ENCODE results near the gene PPM1M. TPM values are rescaled to one million over a fixed set of nuclear protein-coding genes. Genes with fewer than 3 reads are reported as not detected.

Gene PPM1M
- total and polyA plus RNA-seq, 3 experiments from 2014 or later, result 56.6 to 81.8 (median 60.8) TPM

DNA sequence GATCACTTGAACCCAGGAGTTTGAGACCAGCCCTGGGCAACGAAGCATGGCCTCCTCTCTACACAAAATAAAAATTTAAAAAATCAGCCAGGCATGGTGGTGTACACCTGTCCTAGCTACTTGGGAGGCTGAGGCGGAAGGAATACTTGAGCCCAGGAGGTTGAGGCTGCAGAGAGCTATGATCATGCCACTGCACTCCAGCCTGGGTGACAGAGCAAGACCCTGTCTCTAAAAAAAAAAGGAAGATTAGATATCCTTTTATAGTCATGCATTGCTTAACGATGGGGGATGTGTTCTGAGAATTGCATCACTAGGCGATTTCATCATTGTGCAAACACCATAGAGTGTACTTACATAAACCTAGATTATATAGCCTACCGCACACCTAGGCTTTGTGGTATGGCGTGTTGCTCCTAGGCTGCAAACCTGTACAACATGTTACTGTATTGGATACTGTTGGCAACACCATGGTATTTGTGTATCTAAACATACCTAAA is 35.0 kb upstream of the PPM1M start:
- POLR2A ChIA-PET, result no interaction called here
- H3K36me3 Mint-ChIP-seq, result peaks cover 21 to 96% (median 41%) of the 10 kb centered on the region in 3 donors

GRCh38 chr3:52211268-52211891 is 34.2 kb upstream of the PPM1M start:
- CTCF ChIA-PET, result interaction anchor here (1.7 to 4.4 kb wide), 2 partner anchors 9 to 20 kb away, joined by 9 to 25 read pairs; no protein-coding TSS in a partner anchor
- Mint-ChIP-seq H3K27me3 (no peaks in the 10 kb centered on the region), H3K27ac (peak overlapping the region in 2 of 8 donors; percentile 23 to 80), H3K9me3 (no peaks in the 10 kb centered on the region), H3K4me1 (peaks cover 10 to 17% (median 15%) of the 10 kb centered on the region in 3 donors), H3K36me3 (peaks cover 18 to 91% (median 36%) of the 10 kb centered on the region in 3 donors), H3K4me3 (no peak overlapping the region)
- Histone ChIP-seq H3K27ac (ENCODE audit: low read depth, low read length) (no peak overlapping the region), H3K27me3 (ENCODE audit: insufficient read depth, low read length, poor library complexity, severe bottlenecking) (no peaks in the 10 kb centered on the region), H3K36me3 (ENCODE audit: insufficient read depth, low read length) (peaks cover 65% of the 10 kb centered on the region), H3K4me1 (ENCODE audit: insufficient read depth, low read length) (peaks cover 2% of the 10 kb centered on the region), H3K4me3 (ENCODE audit: low read length) (no peak overlapping the region), H3K9me3 (ENCODE audit: low read length) (no peaks in the 10 kb centered on the region)
- POLR2A ChIA-PET, result no interaction called here
- DNase-seq, result no peak

More for the DNA sequence above, 35.0 kb upstream of the PPM1M start:
- no peaks in the 10 kb centered on the region for H3K4me1 ChIP-seq (ENCODE audit: insufficient read depth, low read length)
- H3K27me3 ChIP-seq (ENCODE audit: insufficient read depth, low read length, poor library complexity, severe bottlenecking), result no peaks in the 10 kb centered on the region
- DNase-seq, result no peak
- H3K9me3 Mint-ChIP-seq, result no peaks in the 10 kb centered on the region
- no peak overlapping the region for H3K4me3 Mint-ChIP-seq
- peaks cover 6 to 13% (median 12%) of the 10 kb centered on the region in 3 donors for H3K4me1 Mint-ChIP-seq
- H3K27ac ChIP-seq (ENCODE audit: low read depth, low read length), result no peak overlapping the region
- H3K27me3 Mint-ChIP-seq, result no peaks in the 10 kb centered on the region
- CTCF ChIA-PET, result interaction anchor here (0.6 to 4.4 kb wide), 5 partner anchors 10 to 188 kb away, joined by 3 to 25 read pairs (median 3); no protein-coding TSS in a partner anchor
- H3K36me3 ChIP-seq (ENCODE audit: insufficient read depth, low read length), result peaks cover 72% of the 10 kb centered on the region
- H3K27ac Mint-ChIP-seq, result peak overlapping the region in 1 of 8 donors; percentile 23
- H3K9me3 ChIP-seq (ENCODE audit: low read length), result no peaks in the 10 kb centered on the region
- H3K4me3 ChIP-seq (ENCODE audit: low read length), result no peak overlapping the region

DNA sequence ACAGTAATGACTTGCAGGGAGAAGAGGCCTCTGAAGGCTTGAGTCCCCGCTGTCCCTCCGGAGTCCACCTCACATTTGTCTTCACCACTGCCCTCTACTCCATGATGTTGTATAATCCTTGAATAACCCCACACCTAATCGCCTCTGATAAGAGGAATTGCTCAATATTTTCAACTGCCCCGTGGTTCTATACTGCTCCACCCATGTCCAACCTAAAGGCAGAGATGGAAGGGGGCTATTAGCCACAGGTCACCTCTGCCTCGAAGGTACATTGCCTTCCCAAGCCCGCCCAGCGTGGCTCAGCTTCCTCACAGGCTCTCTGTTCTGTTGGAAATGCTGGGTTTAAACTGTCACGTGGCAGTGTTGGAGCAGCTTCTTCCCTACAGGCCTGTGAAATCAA is 32.6 kb upstream of the PPM1M start:
- peaks cover 19% of the 10 kb centered on the region for H3K4me1 ChIP-seq (ENCODE audit: insufficient read depth, low read length)
- Mint-ChIP-seq H3K4me3 (no peak overlapping the region), H3K27ac (peak overlapping the region in 2 of 8 donors; percentile 49 to 67), H3K36me3 (peaks cover 18 to 81% (median 31%) of the 10 kb centered on the region in 3 donors), H3K4me1 (peaks cover 26 to 31% (median 29%) of the 10 kb centered on the region in 3 donors), H3K27me3 (no peaks in the 10 kb centered on the region), H3K9me3 (no peaks in the 10 kb centered on the region)
- H3K27me3 ChIP-seq (ENCODE audit: insufficient read depth, low read length, poor library complexity, severe bottlenecking), result no peaks in the 10 kb centered on the region
- no peak overlapping the region for H3K4me3 ChIP-seq (ENCODE audit: low read length)
- no peak for DNase-seq
- CTCF ChIA-PET, result interaction anchor here (1.7 to 4.4 kb wide), 2 partner anchors 7 to 19 kb away, joined by 9 to 25 read pairs; no protein-coding TSS in a partner anchor
- POLR2A ChIA-PET, result no interaction called here
- H3K27ac ChIP-seq (ENCODE audit: low read depth, low read length), result no peak overlapping the region
- no peaks in the 10 kb centered on the region for H3K9me3 ChIP-seq (ENCODE audit: low read length)
- H3K36me3 ChIP-seq (ENCODE audit: insufficient read depth, low read length), result peaks cover 53% of the 10 kb centered on the region

GRCh38 chr3:52213901-52214300 is 31.7 kb upstream of the PPM1M start:
- no peak overlapping the region for H3K27ac ChIP-seq (ENCODE audit: low read depth, low read length)
- Mint-ChIP-seq H3K27me3 (no peaks in the 10 kb centered on the region), H3K27ac (peak overlapping the region in 4 of 8 donors; percentile 49 to 88 (median 67)), H3K4me3 (no peak overlapping the region), H3K9me3 (no peaks in the 10 kb centered on the region), H3K36me3 (peaks cover 15 to 72% (median 29%) of the 10 kb centered on the region in 3 donors), H3K4me1 (peaks cover 34 to 40% (median 38%) of the 10 kb centered on the region in 3 donors)
- no peaks in the 10 kb centered on the region for H3K9me3 ChIP-seq (ENCODE audit: low read length)
- H3K36me3 ChIP-seq (ENCODE audit: insufficient read depth, low read length), result peaks cover 44% of the 10 kb centered on the region
- DNase-seq, result no peak
- ChIA-PET CTCF (no interaction called here), POLR2A (no interaction called here)
- no peak overlapping the region for H3K4me3 ChIP-seq (ENCODE audit: low read length)
- H3K27me3 ChIP-seq (ENCODE audit: insufficient read depth, low read length, poor library complexity, severe bottlenecking), result no peaks in the 10 kb centered on the region
- H3K4me1 ChIP-seq (ENCODE audit: insufficient read depth, low read length), result peaks cover 28% of the 10 kb centered on the region

DNA sequence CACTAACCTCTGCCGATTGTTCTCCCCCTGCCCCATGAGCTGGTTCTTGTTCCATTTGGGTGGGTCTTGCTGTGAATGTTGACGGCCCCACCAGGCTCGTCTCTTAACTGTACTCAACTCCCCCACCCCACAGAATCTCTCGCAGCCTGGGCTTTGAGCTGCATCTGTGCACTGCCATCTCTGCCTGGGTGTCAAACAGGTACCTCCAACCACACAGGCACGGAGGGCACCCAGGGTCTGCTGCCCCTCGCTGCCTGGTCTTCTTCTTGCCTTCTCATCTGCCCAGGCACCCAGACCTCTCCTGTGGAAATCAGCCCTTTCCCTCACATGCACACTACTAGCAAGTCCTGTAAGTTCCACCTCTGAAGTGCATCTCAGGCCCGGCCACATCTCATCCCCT is 30.2 kb upstream of the PPM1M start:
- no peak for DNase-seq
- peak overlapping the region; percentile 15 to 95 (median 82) for H3K27ac Mint-ChIP-seq
- no peaks in the 10 kb centered on the region for H3K27me3 Mint-ChIP-seq
- peaks cover 46 to 54% (median 53%) of the 10 kb centered on the region in 3 donors for H3K4me1 Mint-ChIP-seq
- H3K4me3 Mint-ChIP-seq, result no peak overlapping the region
- H3K36me3 Mint-ChIP-seq, result peaks cover 15 to 57% (median 26%) of the 10 kb centered on the region in 3 donors
- POLR2A ChIA-PET, result no interaction called here
- no peaks in the 10 kb centered on the region for H3K9me3 Mint-ChIP-seq
- Histone ChIP-seq H3K9me3 (ENCODE audit: low read length) (no peaks in the 10 kb centered on the region), H3K27me3 (ENCODE audit: insufficient read depth, low read length, poor library complexity, severe bottlenecking) (no peaks in the 10 kb centered on the region), H3K27ac (ENCODE audit: low read depth, low read length) (no peak overlapping the region), H3K4me1 (ENCODE audit: insufficient read depth, low read length) (peaks cover 42% of the 10 kb centered on the region), H3K36me3 (ENCODE audit: insufficient read depth, low read length) (peaks cover 31% of the 10 kb centered on the region), H3K4me3 (ENCODE audit: low read length) (no peak overlapping the region)
- CTCF ChIA-PET, result interaction anchor here (9.2 kb wide), 1 partner anchor 15 kb away, joined by 106 read pairs; no protein-coding TSS in a partner anchor

DNA sequence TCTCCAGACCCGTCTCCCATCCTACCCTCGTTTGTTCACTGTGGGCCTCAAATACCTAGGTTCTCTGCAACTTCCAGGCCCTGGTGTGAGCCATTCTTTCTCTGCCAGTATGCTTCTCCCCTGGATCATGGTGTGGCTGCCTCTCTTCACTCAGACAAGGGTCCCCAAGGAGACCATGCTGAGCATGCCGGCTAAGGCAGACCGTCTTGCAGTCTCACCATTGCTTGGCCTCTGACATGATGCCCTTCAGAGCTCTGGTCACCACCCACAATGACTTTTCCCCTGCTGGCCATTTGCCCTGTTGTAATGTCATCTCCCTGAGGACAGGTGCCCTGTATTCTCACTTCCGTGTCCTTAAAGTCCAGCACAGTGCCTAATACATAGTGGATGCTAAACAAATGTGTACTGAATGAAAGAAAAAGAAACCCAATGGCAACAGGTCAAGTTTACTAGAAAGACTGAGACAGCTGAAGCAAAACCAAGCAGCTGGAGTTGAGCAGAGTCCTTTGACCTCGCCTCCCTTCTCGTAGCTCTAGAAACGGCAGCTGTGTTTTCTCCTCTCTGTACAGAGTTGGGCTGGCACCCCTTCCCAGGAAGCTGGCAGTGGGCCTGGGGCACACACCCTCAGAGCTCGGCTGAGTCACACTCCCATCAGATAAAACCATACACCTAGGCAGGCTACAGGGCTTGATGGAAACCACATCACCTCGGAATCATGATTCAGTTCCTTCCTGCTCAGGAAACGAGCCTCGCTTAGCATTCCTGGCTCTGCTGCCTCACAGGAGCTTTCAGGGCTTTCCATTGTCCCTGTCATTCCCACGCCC is 28.8 kb upstream of the PPM1M start:
- DNase-seq, result peak in 3 of 5 donors; percentile 40 to 72 (median 42)
- Mint-ChIP-seq H3K36me3 (peaks cover 15 to 43% (median 26%) of the 10 kb centered on the region in 3 donors), H3K4me1 (peaks cover 55 to 67% (median 65%) of the 10 kb centered on the region in 3 donors), H3K9me3 (no peaks in the 10 kb centered on the region), H3K4me3 (peak overlapping the region; percentile 1 to 85 (median 70)), H3K27me3 (no peaks in the 10 kb centered on the region), H3K27ac (peak overlapping the region; percentile 83 to 95 (median 92))
- Histone ChIP-seq H3K4me1 (ENCODE audit: insufficient read depth, low read length) (peaks cover 57% of the 10 kb centered on the region), H3K36me3 (ENCODE audit: insufficient read depth, low read length) (peaks cover 17% of the 10 kb centered on the region), H3K4me3 (ENCODE audit: low read length) (peak overlapping the region; percentile 24), H3K27ac (ENCODE audit: low read depth, low read length) (no peak overlapping the region), H3K9me3 (ENCODE audit: low read length) (no peaks in the 10 kb centered on the region), H3K27me3 (ENCODE audit: insufficient read depth, low read length, poor library complexity, severe bottlenecking) (no peaks in the 10 kb centered on the region)
- ChIA-PET POLR2A (interaction anchor here (0.8 to 1.0 kb wide), 2 partner anchors 8 to 28 kb away, joined by 3 read pairs; partner anchors contain the start of gene PPM1M), CTCF (interaction anchor here (1.0 to 9.2 kb wide), 5 partner anchors 10 to 122 kb away, joined by 3 to 111 read pairs (median 6); no protein-coding TSS in a partner anchor)

DNA sequence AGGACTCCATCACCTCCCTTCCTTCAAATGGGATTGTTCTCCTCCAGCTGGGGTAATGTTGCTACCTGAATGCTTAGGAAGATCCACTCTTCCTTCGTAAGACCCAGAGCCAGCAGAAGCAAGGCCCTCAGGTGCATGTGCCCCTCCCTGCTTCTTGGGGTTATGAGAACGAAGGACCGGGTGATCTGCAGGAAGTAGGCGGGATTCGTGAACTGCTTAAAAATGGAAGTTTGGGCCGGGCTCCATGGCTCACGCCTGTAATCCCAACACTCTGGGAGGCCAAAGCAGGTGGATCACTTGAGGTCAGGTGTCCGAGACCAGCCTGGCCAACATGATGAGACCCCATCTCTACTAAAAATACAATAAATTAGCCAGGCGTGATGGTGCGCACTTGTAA is 28.2 kb upstream of the PPM1M start:
- Histone ChIP-seq H3K36me3 (ENCODE audit: insufficient read depth, low read length) (peaks cover 12% of the 10 kb centered on the region), H3K9me3 (ENCODE audit: low read length) (no peaks in the 10 kb centered on the region), H3K4me3 (ENCODE audit: low read length) (peak overlapping the region; percentile 24), H3K4me1 (ENCODE audit: insufficient read depth, low read length) (peaks cover 63% of the 10 kb centered on the region), H3K27me3 (ENCODE audit: insufficient read depth, low read length, poor library complexity, severe bottlenecking) (no peaks in the 10 kb centered on the region), H3K27ac (ENCODE audit: low read depth, low read length) (no peak overlapping the region)
- H3K4me1 Mint-ChIP-seq, result peaks cover 61 to 73% (median 71%) of the 10 kb centered on the region in 3 donors
- ChIA-PET POLR2A (interaction anchor here (0.8 to 1.0 kb wide), 2 partner anchors 9 to 28 kb away, joined by 3 read pairs; partner anchors contain the start of gene PPM1M), CTCF (interaction anchor here (1.1 to 9.2 kb wide), 5 partner anchors 10 to 221 kb away, joined by 3 to 111 read pairs (median 6); no protein-coding TSS in a partner anchor)
- peak overlapping the region; percentile 1 to 85 (median 70) for H3K4me3 Mint-ChIP-seq
- peaks cover 11 to 37% (median 21%) of the 10 kb centered on the region in 3 donors for H3K36me3 Mint-ChIP-seq
- no peaks in the 10 kb centered on the region for H3K27me3 Mint-ChIP-seq
- no peaks in the 10 kb centered on the region for H3K9me3 Mint-ChIP-seq
- H3K27ac Mint-ChIP-seq, result peak overlapping the region; percentile 83 to 95 (median 91)
- no peak for DNase-seq

All from CD8-positive, alpha-beta memory T cell (primary cell).